HEK293T (cell line): ENCODE measurements around the gene TRPV3.

Experiments
- BHLHE40 ChIP-seq: fragments of 450-650 bp; IDR thresholded peaks from 2 replicates; pipeline ENCODE4 v1.6.1; 2016; ENCODE audit warnings: mild to moderate bottlenecking, moderate library complexity, borderline replicate concordance
- CTBP1 ChIP-seq: fragments of 450-650 bp; IDR thresholded peaks from 2 replicates; pipeline ENCODE4 v1.6.1; 2016; ENCODE audit warnings: borderline replicate concordance
- FOXK2 ChIP-seq: fragments of 450-650 bp; IDR thresholded peaks from 2 replicates; pipeline ENCODE4 v1.6.1; 2016; ENCODE audit warnings: mild to moderate bottlenecking
- FOXM1 ChIP-seq: fragments of 450-650 bp; IDR thresholded peaks from 2 replicates; pipeline ENCODE4 v1.6.1; 2017; ENCODE audit warnings: mild to moderate bottlenecking, borderline replicate concordance
- NFRKB ChIP-seq: fragments of 450-650 bp; IDR thresholded peaks from 2 replicates; pipeline ENCODE4 v1.6.1; 2016; ENCODE audit warnings: mild to moderate bottlenecking, moderate library complexity
- PKNOX1 ChIP-seq: fragments of 450-650 bp; IDR thresholded peaks from 2 replicates; pipeline ENCODE4 v1.6.1; 2016
- SP1 ChIP-seq: fragments of 450-650 bp; IDR thresholded peaks from 2 replicates; pipeline ENCODE4 v1.6.1; 2017
- SUZ12 ChIP-seq: fragments of 450-650 bp; IDR thresholded peaks from 2 replicates; pipeline ENCODE4 v1.6.1; 2016; ENCODE audit warnings: mild to moderate bottlenecking
- ZNF384 ChIP-seq: fragments of 450-650 bp; IDR thresholded peaks from 2 replicates; pipeline ENCODE4 v1.6.1; 2016

GRCh38 chr17:3533752-3534151, 23.9 kb downstream of the TRPV3 start:
- TF ChIP-seq BHLHE40 (no peak), FOXM1 (no peak), FOXK2 (no peak), CTBP1 (no peak), SP1 (no peak), NFRKB (no peak), ZNF384 (no peak), SUZ12 (no peak), PKNOX1 (no peak)
